Measurements from ENCODE around the gene TMPRSS11D.

The TMPRSS11D gene

GRCh38 chr4:67879486-67879885 lies 4.3 kb downstream of the TMPRSS11D start:
- DNase-seq: no peak
- 100% methylated on average over 2 of the region's 3 CpGs for WGBS (ENCODE audit: insufficient coverage)
- POLR2A ChIA-PET: no interaction called here

GRCh38 chr4:67877086-67877485 lies 6.7 kb downstream of the TMPRSS11D start:
- Histone ChIP-seq H3K27ac (ENCODE audit: insufficient read depth in 1 of 2, low read depth in 1 of 2, low read length in 2 of 2, poor library complexity in 1 of 2, severe bottlenecking in 2 of 2) (no peak overlapping the region), H3K36me3 (ENCODE audit: control insufficient read depth in 4 of 4, insufficient read depth in 4 of 4, low read length in 3 of 4) (no peaks in the 10 kb centered on the region), H3K4me3 (ENCODE audit: control insufficient read depth in 1 of 7, extremely low read depth in 1 of 7, insufficient read depth in 4 of 7, low read depth in 2 of 7, low read length in 6 of 7) (no peak overlapping the region), H3K27me3 (replicated peaks in 2 of 5; ENCODE audit: control insufficient read depth in 4 of 5, insufficient read depth in 5 of 5, low read length in 4 of 5) (no peaks in the 10 kb centered on the region), H3K9me3 (ENCODE audit: control extremely low read depth in 1 of 5, control insufficient read depth in 4 of 5, insufficient read depth in 2 of 5, low read depth in 1 of 5, low read length in 4 of 5) (no peaks in the 10 kb centered on the region), H3K4me1 (ENCODE audit: control extremely low read depth in 1 of 4, control insufficient read depth in 4 of 4, insufficient read depth in 4 of 4, low read length in 3 of 4) (no peaks in the 10 kb centered on the region)
- no peak for DNase-seq
- WGBS (ENCODE audit: insufficient coverage): 80% methylated on average over 1 of the region's 3 CpGs
- ChIA-PET POLR2A (no interaction called here), CTCF (no interaction called here)

More at GRCh38 chr4:67879486-67879885, 4.3 kb downstream of the TMPRSS11D start:
- Histone ChIP-seq H3K4me3 (ENCODE audit: control insufficient read depth in 1 of 7, extremely low read depth in 1 of 7, insufficient read depth in 4 of 7, low read depth in 2 of 7, low read length in 6 of 7) (no peak overlapping the region), H3K9me3 (ENCODE audit: control extremely low read depth in 1 of 5, control insufficient read depth in 4 of 5, insufficient read depth in 2 of 5, low read depth in 1 of 5, low read length in 4 of 5) (no peaks in the 10 kb centered on the region), H3K36me3 (ENCODE audit: control insufficient read depth in 4 of 4, insufficient read depth in 4 of 4, low read length in 3 of 4) (no peaks in the 10 kb centered on the region), H3K4me1 (ENCODE audit: control extremely low read depth in 1 of 4, control insufficient read depth in 4 of 4, insufficient read depth in 4 of 4, low read length in 3 of 4) (peaks cover 0 to 9% (median 7%) of the 10 kb centered on the region in 4 experiments), H3K27ac (ENCODE audit: insufficient read depth in 1 of 2, low read depth in 1 of 2, low read length in 2 of 2, poor library complexity in 1 of 2, severe bottlenecking in 2 of 2) (no peak overlapping the region), H3K27me3 (replicated peaks in 2 of 5; ENCODE audit: control insufficient read depth in 4 of 5, insufficient read depth in 5 of 5, low read length in 4 of 5) (no peaks in the 10 kb centered on the region)
- CTCF ChIA-PET: interaction anchor here (1.7 kb wide), 1 partner anchor 13 kb away, joined by 4 read pairs; no protein-coding TSS in a partner anchor

- no peaks in the 10 kb centered on the region for H3K27me3 ChIP-seq (replicated peaks in 2 of 5; ENCODE audit: control insufficient read depth in 4 of 5, insufficient read depth in 5 of 5, low read length in 4 of 5)
- 100% methylated on average over 1 of the region's 2 CpGs for WGBS (ENCODE audit: insufficient coverage)
- CTCF ChIA-PET: interaction anchor here (0.9 kb wide), 1 partner anchor 34 kb away, joined by 5 read pairs; no protein-coding TSS in a partner anchor
- no peak overlapping the region for H3K27ac ChIP-seq (ENCODE audit: insufficient read depth in 1 of 2, low read depth in 1 of 2, low read length in 2 of 2, poor library complexity in 1 of 2, severe bottlenecking in 2 of 2)
- no peaks in the 10 kb centered on the region for H3K4me1 ChIP-seq (ENCODE audit: control extremely low read depth in 1 of 4, control insufficient read depth in 4 of 4, insufficient read depth in 4 of 4, low read length in 3 of 4)
- H3K4me3 ChIP-seq (ENCODE audit: control insufficient read depth in 1 of 7, extremely low read depth in 1 of 7, insufficient read depth in 4 of 7, low read depth in 2 of 7, low read length in 6 of 7): no peak overlapping the region
- POLR2A ChIA-PET: no interaction called here
- H3K36me3 ChIP-seq (ENCODE audit: control insufficient read depth in 4 of 4, insufficient read depth in 4 of 4, low read length in 3 of 4): no peaks in the 10 kb centered on the region
- H3K9me3 ChIP-seq (ENCODE audit: control extremely low read depth in 1 of 5, control insufficient read depth in 4 of 5, insufficient read depth in 2 of 5, low read depth in 1 of 5, low read length in 4 of 5): no peaks in the 10 kb centered on the region
- no peak for DNase-seq
Measured at GRCh38 chr4:67874986-67875385, 8.8 kb downstream of the TMPRSS11D start.

GRCh38 chr4:67873116-67873515 lies 10.7 kb downstream of the TMPRSS11D start:
- Histone ChIP-seq H3K9me3 (ENCODE audit: control extremely low read depth in 1 of 5, control insufficient read depth in 4 of 5, insufficient read depth in 2 of 5, low read depth in 1 of 5, low read length in 4 of 5) (no peaks in the 10 kb centered on the region), H3K36me3 (ENCODE audit: control insufficient read depth in 4 of 4, insufficient read depth in 4 of 4, low read length in 3 of 4) (no peaks in the 10 kb centered on the region), H3K27ac (ENCODE audit: insufficient read depth in 1 of 2, low read depth in 1 of 2, low read length in 2 of 2, poor library complexity in 1 of 2, severe bottlenecking in 2 of 2) (no peak overlapping the region), H3K4me3 (ENCODE audit: control insufficient read depth in 1 of 7, extremely low read depth in 1 of 7, insufficient read depth in 4 of 7, low read depth in 2 of 7, low read length in 6 of 7) (no peak overlapping the region), H3K27me3 (replicated peaks in 2 of 5; ENCODE audit: control insufficient read depth in 4 of 5, insufficient read depth in 5 of 5, low read length in 4 of 5) (no peaks in the 10 kb centered on the region), H3K4me1 (ENCODE audit: control extremely low read depth in 1 of 4, control insufficient read depth in 4 of 4, insufficient read depth in 4 of 4, low read length in 3 of 4) (no peaks in the 10 kb centered on the region)
- POLR2A ChIA-PET: no interaction called here
- DNase-seq: no peak
- no CpG with 5 or more reads among the region's 1 CpG for WGBS (ENCODE audit: insufficient coverage)
- CTCF ChIA-PET: no interaction called here

GRCh38 chr4:67871867-67872266 lies 11.9 kb downstream of the TMPRSS11D start:
- peak; percentile 48 to 79 (median 65) for DNase-seq
- CTCF ChIA-PET: no interaction called here

GRCh38 chr4:67869580-67870190 lies 14.1 kb downstream of the TMPRSS11D start:
- Histone ChIP-seq H3K36me3 (ENCODE audit: control insufficient read depth in 4 of 4, insufficient read depth in 4 of 4, low read length in 3 of 4) (no peaks in the 10 kb centered on the region), H3K27ac (ENCODE audit: insufficient read depth in 1 of 2, low read depth in 1 of 2, low read length in 2 of 2, poor library complexity in 1 of 2, severe bottlenecking in 2 of 2) (no peak overlapping the region), H3K9me3 (ENCODE audit: control extremely low read depth in 1 of 5, control insufficient read depth in 4 of 5, insufficient read depth in 2 of 5, low read depth in 1 of 5, low read length in 4 of 5) (no peaks in the 10 kb centered on the region), H3K4me3 (ENCODE audit: control insufficient read depth in 1 of 7, extremely low read depth in 1 of 7, insufficient read depth in 4 of 7, low read depth in 2 of 7, low read length in 6 of 7) (no peak overlapping the region), H3K4me1 (ENCODE audit: control extremely low read depth in 1 of 4, control insufficient read depth in 4 of 4, insufficient read depth in 4 of 4, low read length in 3 of 4) (no peaks in the 10 kb centered on the region), H3K27me3 (replicated peaks in 2 of 5; ENCODE audit: control insufficient read depth in 4 of 5, insufficient read depth in 5 of 5, low read length in 4 of 5) (no peaks in the 10 kb centered on the region)
- no CpG with 5 or more reads among the region's 4 CpGs for WGBS (ENCODE audit: insufficient coverage)
- ChIA-PET POLR2A (no interaction called here), CTCF (interaction anchor here (2.0 kb wide), 1 partner anchor 42 kb away, joined by 8 read pairs; no protein-coding TSS in a partner anchor)
- peak in 1 of 3 donors; percentile 10 for DNase-seq

More at GRCh38 chr4:67871867-67872266, 11.9 kb downstream of the TMPRSS11D start:
- H3K9me3 ChIP-seq (ENCODE audit: control extremely low read depth in 1 of 5, control insufficient read depth in 4 of 5, insufficient read depth in 2 of 5, low read depth in 1 of 5, low read length in 4 of 5): no peaks in the 10 kb centered on the region
- POLR2A ChIA-PET: no interaction called here
- no peak overlapping the region for H3K27ac ChIP-seq (ENCODE audit: insufficient read depth in 1 of 2, low read depth in 1 of 2, low read length in 2 of 2, poor library complexity in 1 of 2, severe bottlenecking in 2 of 2)
- no peaks in the 10 kb centered on the region for H3K36me3 ChIP-seq (ENCODE audit: control insufficient read depth in 4 of 4, insufficient read depth in 4 of 4, low read length in 3 of 4)
- no peak overlapping the region for H3K4me3 ChIP-seq (ENCODE audit: control insufficient read depth in 1 of 7, extremely low read depth in 1 of 7, insufficient read depth in 4 of 7, low read depth in 2 of 7, low read length in 6 of 7)
- no peaks in the 10 kb centered on the region for H3K4me1 ChIP-seq (ENCODE audit: control extremely low read depth in 1 of 4, control insufficient read depth in 4 of 4, insufficient read depth in 4 of 4, low read length in 3 of 4)
- H3K27me3 ChIP-seq (replicated peaks in 2 of 5; ENCODE audit: control insufficient read depth in 4 of 5, insufficient read depth in 5 of 5, low read length in 4 of 5): no peaks in the 10 kb centered on the region

- DNase-seq: no peak
- Histone ChIP-seq H3K27me3 (replicated peaks in 2 of 5; ENCODE audit: control insufficient read depth in 4 of 5, insufficient read depth in 5 of 5, low read length in 4 of 5) (no peaks in the 10 kb centered on the region), H3K36me3 (ENCODE audit: control insufficient read depth in 4 of 4, insufficient read depth in 4 of 4, low read length in 3 of 4) (no peaks in the 10 kb centered on the region), H3K4me1 (ENCODE audit: control extremely low read depth in 1 of 4, control insufficient read depth in 4 of 4, insufficient read depth in 4 of 4, low read length in 3 of 4) (no peaks in the 10 kb centered on the region), H3K4me3 (ENCODE audit: control insufficient read depth in 1 of 7, extremely low read depth in 1 of 7, insufficient read depth in 4 of 7, low read depth in 2 of 7, low read length in 6 of 7) (no peak overlapping the region), H3K27ac (ENCODE audit: insufficient read depth in 1 of 2, low read depth in 1 of 2, low read length in 2 of 2, poor library complexity in 1 of 2, severe bottlenecking in 2 of 2) (no peak overlapping the region), H3K9me3 (ENCODE audit: control extremely low read depth in 1 of 5, control insufficient read depth in 4 of 5, insufficient read depth in 2 of 5, low read depth in 1 of 5, low read length in 4 of 5) (no peaks in the 10 kb centered on the region)
- CTCF ChIA-PET: interaction anchor here (1.2 kb wide), 1 partner anchor 48 kb away, joined by 3 read pairs; no protein-coding TSS in a partner anchor
- WGBS (ENCODE audit: insufficient coverage): 85% methylated on average over 5 of the region's 6 CpGs
- POLR2A ChIA-PET: no interaction called here
Measured at GRCh38 chr4:67861513-67861912, 22.3 kb downstream of the TMPRSS11D start.

All from common myeloid progenitor, CD34-positive (primary cell).